Fibroblast of the aortic adventitia (primary cell): ENCODE results near the gene MYO9B. TPM values are rescaled to one million over a fixed set of nuclear protein-coding genes. Genes with fewer than 3 reads are reported as not detected.
A peak's percentile ranks its signal among the peaks of the same experiment; 100 is the strongest.

Experiments
- DNase-seq: peaks from one replicate; pipeline ENCODE4 v3.0.0-alpha.2; 2010; ENCODE audit warnings: low read depth
- H3K4me3 ChIP-seq: 2 replicates; pipeline ENCODE4 v1.5.1; 2011; ENCODE audit warnings: low read depth, mild to moderate bottlenecking, control low read depth, low read length, moderate library complexity
- total RNA-seq: library from RNA; depleted of rRNA; stranded (reverse); fragments of >200 nt; gene quantifications from 2 replicates; pipeline ENCODE4 v1.2.3, GENCODE V29; 2012; ENCODE audit warnings: low replicate concordance
- TF ChIP-seq, protein P1 (sequence below): IDR thresholded peaks from 2 replicates; pipeline ENCODE4 v1.5.1; 2011; ENCODE audit warnings: mild to moderate bottlenecking, low read length, control low read depth, inconsistent platforms; ENCODE audit not compliant: insufficient read depth

MYO9B gene
- total RNA-seq, 1 donor: 103 TPM

DNA sequence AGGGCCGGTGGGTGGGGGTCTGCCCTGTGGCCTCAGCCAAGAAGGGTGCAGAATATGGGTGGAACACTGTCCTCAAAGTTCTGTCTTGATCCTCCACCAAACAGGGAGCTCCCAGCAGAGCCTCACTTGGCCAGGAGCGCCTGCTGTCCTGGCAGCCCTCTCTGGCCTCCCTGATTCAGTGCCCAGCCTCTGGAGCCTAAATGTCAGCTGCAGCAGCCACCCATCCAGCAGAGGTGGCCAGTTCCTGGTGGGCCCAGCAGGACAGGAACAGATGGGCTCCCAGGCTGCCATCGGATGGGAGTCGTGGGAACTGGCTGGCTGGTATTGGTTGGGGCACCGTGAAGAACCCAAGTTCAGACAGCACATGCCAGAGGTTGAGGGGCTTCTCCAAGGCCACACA is 137.8 kb downstream of the MYO9B start:
- TF ChIP-seq, protein P1, sequence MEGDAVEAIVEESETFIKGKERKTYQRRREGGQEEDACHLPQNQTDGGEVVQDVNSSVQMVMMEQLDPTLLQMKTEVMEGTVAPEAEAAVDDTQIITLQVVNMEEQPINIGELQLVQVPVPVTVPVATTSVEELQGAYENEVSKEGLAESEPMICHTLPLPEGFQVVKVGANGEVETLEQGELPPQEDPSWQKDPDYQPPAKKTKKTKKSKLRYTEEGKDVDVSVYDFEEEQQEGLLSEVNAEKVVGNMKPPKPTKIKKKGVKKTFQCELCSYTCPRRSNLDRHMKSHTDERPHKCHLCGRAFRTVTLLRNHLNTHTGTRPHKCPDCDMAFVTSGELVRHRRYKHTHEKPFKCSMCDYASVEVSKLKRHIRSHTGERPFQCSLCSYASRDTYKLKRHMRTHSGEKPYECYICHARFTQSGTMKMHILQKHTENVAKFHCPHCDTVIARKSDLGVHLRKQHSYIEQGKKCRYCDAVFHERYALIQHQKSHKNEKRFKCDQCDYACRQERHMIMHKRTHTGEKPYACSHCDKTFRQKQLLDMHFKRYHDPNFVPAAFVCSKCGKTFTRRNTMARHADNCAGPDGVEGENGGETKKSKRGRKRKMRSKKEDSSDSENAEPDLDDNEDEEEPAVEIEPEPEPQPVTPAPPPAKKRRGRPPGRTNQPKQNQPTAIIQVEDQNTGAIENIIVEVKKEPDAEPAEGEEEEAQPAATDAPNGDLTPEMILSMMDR: no peak
- no peak overlapping the region for H3K4me3 ChIP-seq
- DNase-seq: no peak

DNA sequence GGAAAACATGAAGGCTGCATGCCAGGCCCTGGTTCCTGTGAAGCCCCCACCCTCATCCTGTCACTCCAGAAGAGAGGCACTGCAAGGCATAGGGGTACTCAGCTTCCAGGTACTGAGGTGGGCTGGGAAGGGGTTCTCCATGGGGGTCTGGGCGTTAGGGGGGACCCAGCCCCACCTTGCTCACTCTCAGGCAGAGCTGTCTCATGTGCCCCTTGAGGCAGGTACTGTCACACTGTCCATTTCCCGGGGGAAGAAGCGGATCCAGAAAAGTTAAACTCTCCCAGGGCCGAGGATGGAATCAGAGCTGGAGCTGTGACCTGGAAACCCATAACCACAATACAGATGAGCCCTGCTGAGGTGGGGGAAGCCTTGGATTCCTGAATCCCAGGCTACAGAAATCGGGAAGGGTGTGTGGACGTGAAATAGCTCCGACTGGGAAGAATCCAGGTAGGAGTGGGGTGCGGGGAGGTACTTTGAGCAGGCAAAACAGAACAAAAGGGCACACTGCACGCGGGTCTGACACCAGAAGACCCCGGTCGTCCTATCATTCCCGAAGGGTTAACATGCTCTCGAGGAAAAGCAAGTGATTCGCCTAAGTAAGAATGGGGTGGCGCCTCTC is 139.0 kb downstream of the MYO9B start:
- TF ChIP-seq, protein P1: no peak
- no peak for DNase-seq
- H3K4me3 ChIP-seq: peak overlapping the region; percentile 77

DNA sequence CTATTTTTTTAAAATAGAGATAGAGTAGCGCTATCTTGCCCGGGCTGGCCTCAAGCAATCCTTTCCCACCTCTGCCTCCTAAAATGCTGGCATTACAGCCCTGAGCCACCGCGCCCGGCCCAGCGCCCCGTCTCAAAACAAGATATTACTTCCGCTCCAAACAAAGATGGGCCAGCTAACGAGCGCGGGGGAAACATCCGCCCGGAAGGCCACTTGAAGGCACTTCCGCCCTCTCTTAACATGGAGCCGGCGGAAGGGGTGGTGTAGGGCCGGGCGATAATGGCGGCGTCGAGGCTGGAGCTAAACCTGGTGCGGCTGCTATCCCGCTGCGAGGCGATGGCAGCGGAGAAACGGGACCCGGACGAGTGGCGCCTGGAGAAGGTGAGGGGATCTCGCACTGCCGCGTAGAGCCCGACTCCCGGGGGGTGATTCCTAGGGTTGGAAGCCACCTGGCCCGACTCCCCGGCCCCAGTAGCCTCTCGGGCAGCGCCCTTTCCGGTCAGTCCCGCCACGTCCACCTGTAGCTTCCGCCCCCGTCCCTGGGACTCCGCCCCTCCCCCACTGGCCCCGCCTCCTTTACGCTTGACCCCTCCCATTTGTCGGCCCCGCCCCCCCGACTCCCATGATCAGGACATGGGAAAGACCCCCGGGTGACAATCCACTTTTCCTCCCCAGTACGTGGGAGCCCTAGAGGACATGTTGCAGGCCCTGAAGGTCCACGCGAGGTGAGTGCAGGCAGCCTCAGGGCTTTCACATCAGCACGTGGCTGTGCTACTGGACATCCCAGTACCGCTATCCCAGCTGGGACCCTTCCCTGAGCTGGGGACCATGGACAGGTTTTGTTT is 139.8 kb downstream of the MYO9B start, which contains the start of gene USE1:
Gene USE1 (plus strand): TSS at position 231 of the 845 bp plus-strand sequence. CDS start 49 bp downstream, at position 280.
- peak; percentile 89 for DNase-seq
- TF ChIP-seq, protein P1: no peak
- peak within 1 kb of the TSS; percentile 77 for H3K4me3 ChIP-seq

DNA sequence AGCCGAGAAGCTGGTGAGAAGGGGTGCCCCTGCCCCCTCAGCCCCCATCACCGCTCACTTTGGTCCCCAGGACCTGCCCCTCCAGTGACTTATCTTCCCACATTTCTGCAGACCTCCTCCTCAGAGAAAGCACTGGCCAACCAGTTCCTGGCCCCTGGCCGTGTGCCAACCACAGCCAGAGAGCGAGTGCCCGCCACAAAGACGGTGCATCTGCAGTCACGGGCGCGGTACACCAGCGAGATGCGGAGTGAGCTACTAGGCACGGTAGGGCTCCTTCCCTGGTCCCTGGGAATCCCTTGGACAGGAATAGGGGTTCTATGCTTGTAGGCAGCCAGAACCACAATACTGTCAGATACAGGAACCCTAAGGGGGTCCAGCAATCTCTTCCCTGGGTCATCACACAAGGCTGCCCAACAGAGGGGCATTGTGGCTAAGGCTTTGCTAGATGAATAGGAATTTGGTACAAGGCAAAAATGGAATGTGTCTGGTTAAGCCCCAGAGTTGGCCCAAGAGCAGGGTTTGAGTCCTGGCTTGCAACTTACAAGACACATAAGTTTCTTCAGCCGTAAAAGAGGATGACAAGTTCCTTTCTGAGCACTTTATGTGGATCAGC is 140.6 kb downstream of the MYO9B start:
- DNase-seq: no peak
- H3K4me3 ChIP-seq: peak overlapping the region; percentile 77
- TF ChIP-seq, protein P1: no peak

DNA sequence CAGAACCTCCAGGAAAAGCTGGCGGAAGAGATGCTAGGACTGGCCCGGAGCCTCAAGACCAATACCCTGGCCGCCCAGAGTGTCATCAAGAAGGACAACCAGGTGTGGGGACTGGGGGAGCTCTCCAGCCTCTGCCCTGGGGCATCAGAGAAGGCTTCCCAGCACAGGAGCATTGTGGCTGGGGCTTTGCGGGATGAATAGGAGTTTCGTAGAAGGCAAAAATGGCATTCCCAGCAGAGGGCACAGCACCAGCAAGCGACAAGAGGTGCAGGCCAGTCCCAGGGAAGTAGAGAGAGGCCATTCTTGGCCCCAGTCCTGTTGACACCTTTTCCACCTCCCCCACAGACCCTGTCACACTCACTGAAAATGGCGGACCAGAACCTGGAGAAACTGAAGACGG is 143.7 kb downstream of the MYO9B start:
- TF ChIP-seq, protein P1: no peak
- H3K4me3 ChIP-seq: no peak overlapping the region
- no peak for DNase-seq

DNA sequence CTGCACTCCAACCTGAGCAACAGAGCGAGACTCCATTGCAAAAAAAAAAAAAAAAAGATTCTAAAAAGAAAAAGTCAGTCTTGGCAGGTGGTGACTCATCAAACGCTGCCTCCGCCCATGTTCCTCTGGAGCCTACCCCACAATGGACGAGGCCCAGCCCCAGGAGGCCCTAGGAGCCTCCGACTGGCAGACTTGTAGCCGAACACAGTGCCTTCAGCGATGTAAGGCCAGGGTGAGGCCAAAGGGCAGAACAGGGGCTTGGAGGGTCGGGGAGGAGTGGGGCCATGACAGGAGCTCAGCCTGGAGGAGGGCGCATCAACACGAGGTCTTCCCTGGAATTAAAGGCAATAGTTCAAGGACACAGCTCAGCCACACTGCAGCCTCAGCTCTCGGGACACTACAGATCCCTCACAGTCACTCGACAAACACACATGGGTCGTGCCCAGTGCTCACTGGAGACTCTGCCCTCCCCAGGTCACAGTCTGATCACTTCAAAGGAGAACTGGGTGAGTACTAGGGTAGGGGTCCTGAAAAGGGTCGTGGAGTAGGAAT is 144.7 kb downstream of the MYO9B start:
- peak; percentile 88 for DNase-seq
- TF ChIP-seq, protein P1: no peak
- H3K4me3 ChIP-seq: no peak overlapping the region
